Umbilical cord (tissue), 2 donors: ENCODE results near the gene COPB1. TPM values are rescaled to one million over a fixed set of nuclear protein-coding genes. Genes with fewer than 3 reads are reported as not detected.
A peak's percentile ranks its signal among the peaks of the same experiment; 100 is the strongest.
"Not testable (repeated sequence)": the region's sequence is repeated elsewhere in the genome, so short reads cannot be mapped to it uniquely, and the experiment has no call there.

ENCODE experiments used
- DNase-seq: peaks from one replicate; pipeline ENCODE4 v3.0.0-alpha.2; 2015; ENCODE audit warnings: low spot score
- total RNA-seq: library from RNA; depleted of rRNA; stranded (reverse); fragments of >200 nt; gene quantifications from one replicate; pipeline ENCODE4 v1.2.3, GENCODE V29; 2014; ENCODE audit warnings: low replicate concordance; ENCODE audit not compliant: insufficient read depth

COPB1 gene, protein sequence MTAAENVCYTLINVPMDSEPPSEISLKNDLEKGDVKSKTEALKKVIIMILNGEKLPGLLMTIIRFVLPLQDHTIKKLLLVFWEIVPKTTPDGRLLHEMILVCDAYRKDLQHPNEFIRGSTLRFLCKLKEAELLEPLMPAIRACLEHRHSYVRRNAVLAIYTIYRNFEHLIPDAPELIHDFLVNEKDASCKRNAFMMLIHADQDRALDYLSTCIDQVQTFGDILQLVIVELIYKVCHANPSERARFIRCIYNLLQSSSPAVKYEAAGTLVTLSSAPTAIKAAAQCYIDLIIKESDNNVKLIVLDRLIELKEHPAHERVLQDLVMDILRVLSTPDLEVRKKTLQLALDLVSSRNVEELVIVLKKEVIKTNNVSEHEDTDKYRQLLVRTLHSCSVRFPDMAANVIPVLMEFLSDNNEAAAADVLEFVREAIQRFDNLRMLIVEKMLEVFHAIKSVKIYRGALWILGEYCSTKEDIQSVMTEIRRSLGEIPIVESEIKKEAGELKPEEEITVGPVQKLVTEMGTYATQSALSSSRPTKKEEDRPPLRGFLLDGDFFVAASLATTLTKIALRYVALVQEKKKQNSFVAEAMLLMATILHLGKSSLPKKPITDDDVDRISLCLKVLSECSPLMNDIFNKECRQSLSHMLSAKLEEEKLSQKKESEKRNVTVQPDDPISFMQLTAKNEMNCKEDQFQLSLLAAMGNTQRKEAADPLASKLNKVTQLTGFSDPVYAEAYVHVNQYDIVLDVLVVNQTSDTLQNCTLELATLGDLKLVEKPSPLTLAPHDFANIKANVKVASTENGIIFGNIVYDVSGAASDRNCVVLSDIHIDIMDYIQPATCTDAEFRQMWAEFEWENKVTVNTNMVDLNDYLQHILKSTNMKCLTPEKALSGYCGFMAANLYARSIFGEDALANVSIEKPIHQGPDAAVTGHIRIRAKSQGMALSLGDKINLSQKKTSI
- 172 TPM for total RNA-seq

GRCh38 chr11:14499560-14500180 is at the start of gene COPB1:
TSS of gene COPB1 (minus strand) at chr11:14499811. CDS start at chr11:14498928, 883 bp downstream.
- peak; percentile 97 for DNase-seq

DNA sequence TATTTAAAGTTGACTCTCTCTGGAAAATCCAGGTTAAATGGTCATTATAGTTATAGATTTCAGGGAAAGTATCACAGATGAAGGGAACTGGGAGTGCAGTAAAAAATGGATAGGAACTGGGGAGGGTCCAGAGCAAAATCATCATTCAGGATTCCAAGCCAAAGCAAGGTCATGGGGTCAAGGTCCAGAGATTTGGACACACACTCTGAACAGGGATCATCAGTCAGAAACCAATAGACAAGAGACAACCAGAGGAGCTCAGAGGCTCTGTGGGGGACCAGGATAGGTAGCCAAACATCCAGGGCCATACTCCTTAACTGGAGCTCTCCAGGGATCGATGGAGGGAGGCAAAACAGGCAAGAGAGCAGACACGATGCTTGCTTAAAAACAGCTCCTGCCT is 47.8 kb upstream of the COPB1 start:
- no peak for DNase-seq

DNA sequence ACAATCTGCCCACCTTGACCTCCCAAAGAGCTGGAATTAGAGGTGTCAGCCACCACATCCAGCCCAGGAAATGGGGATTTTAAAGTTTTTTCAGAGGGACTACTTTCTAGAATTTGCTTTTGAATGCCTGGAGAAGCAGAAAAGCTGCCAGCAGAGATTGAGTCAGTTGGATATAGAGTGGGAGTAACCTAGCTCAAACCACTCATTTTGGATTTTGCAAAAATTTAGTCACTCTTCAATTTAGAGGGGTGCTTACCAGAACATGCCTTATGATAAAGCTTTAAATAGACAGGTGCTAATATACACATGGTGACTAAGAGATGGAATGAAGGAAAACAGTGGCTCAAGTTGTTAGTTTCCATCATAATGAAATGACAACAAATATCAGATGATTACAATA is 47.1 kb upstream of the COPB1 start:
- no peak for DNase-seq

- no peak for DNase-seq
These were observed 45.0 kb upstream of the COPB1 start for GRCh38 chr11:14544611-14545010.

DNA sequence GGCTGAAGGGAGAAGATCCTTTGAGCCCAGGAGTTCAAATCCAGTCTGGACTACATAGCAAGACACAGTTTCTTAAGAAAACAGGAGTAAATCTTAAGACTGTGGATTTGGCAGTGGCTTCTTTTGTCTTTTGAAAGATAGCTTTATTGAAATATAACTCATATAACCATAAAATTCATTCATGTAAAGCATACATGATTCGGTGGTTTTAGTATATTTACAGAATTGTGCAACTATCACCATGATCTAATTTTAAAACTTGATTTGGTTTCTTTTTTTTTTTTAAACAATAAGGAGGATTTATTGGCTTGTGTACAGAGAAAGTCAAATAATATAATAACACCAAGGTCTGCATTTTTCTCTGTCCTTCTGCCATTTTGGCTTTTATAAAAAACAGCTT is 43.6 kb upstream of the COPB1 start:
- peak; percentile 17 for DNase-seq

DNA sequence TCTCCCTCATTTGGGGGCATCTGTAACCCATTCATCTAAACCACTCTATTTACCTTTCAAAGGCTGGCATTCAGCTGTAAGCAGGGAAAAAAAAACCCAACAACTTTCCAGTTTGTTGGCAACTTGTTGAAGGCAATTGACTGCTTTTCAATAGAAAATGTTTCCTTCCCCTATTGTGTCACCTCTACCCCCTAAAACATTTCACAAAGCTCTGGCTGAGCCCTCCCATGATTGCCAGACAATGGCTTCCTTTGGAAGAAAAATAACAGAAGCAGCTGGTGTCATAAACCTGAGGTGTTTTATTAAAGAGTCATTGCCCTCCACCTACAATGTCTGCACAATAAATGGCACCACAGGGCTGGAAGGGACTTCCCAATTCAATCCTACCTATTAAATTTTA is 42.7 kb upstream of the COPB1 start:
- DNase-seq, result no peak

DNA sequence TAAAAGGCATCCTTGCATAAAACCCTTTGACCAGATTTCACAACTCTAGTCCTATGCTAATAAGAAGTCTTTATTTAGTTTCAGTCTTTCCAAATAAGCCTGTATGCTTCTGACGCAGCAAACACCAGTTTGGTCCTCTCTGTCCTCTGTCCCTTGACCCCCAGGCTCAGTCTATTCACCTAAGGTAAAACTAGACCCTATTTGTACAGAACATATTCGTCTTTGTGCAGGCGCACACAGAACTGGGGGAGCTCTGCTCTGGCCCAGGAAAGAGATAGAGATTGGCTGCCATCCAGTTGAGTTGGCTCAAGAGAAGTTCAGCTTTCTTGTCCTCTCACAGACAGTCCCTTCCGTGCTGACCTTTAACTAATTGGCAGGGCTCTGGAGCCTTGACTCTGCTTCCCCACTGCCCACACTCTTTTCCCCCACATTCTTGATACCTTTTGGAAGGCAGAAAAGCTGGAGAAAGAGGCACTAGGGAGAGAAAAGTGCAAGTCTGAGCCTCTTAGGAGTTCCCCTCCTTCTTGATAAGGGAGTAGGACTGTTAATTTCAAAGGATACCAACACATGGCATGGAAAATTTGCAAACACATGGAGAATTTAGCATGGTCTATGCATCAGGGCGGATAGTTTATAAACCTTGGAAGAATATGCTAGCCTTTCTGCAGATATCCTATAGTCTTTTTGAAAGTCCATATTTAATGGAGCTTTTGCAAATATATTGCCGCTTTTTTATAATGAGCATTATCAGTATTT is 41.8 kb upstream of the COPB1 start:
- DNase-seq, result peak; percentile 59

GRCh38 chr11:14539982-14540421 is 40.4 kb upstream of the COPB1 start:
- no peak for DNase-seq

DNA sequence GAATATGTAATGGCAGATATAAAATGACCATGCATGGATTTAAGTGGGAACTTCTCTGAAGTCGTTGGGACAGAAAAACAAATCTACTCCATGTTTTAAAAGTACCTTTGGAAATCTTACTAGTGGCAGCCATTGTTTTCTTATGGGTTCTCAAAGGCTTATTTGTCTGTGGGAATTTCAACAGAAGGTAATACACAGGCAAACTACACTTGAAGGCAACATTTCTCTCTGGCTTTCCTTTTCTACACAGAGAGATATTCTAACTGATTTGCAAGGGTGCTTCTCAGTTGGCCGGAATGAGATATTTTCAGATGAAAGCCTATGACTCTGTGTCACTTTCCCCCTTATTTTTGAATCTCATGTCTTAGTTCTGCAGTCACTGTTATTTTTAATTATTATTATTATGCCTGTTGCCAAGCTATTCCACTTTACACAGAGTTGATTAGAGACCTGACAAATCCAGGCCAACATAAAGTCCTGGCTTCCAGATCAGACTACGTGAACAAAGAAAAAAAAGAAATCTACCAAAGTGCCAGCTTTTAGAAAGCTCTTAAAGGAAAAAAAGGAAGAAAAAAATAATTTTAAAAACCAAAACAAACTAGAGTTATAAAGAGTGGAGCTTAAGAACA is 39.4 kb upstream of the COPB1 start:
- no peak for DNase-seq

GRCh38 chr11:14538271-14538925 is 38.8 kb upstream of the COPB1 start:
- peak; percentile 28 for DNase-seq

- peak; percentile 50 for DNase-seq
These were observed 37.6 kb upstream of the COPB1 start for GRCh38 chr11:14537134-14537599.

GRCh38 chr11:14535166-14535565 is 35.6 kb upstream of the COPB1 start:
- DNase-seq, result not testable (repeated sequence)

GRCh38 chr11:14529951-14530350 is 30.3 kb upstream of the COPB1 start:
- DNase-seq, result no peak

DNA sequence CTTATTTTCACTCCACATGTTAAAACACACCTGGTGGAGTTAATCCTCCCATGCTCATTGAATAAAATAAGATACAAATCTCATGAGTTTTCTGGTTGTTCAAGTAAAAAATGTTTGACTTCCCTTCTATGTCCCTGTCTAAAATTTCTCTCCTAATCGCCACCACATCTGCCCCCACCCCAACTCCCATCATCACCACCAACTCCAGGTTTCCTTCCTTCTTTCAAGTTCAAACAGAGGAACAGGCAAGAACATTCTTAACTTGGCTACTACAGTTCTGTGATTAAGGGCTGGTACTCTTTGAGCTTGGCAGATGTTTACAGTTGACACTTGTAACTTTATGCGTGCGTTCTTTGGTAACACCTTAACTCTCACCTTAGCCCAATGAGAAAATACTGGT is 29.7 kb upstream of the COPB1 start:
- no peak for DNase-seq

GRCh38 chr11:14522801-14523200 is 23.2 kb upstream of the COPB1 start:
- no peak for DNase-seq

DNA sequence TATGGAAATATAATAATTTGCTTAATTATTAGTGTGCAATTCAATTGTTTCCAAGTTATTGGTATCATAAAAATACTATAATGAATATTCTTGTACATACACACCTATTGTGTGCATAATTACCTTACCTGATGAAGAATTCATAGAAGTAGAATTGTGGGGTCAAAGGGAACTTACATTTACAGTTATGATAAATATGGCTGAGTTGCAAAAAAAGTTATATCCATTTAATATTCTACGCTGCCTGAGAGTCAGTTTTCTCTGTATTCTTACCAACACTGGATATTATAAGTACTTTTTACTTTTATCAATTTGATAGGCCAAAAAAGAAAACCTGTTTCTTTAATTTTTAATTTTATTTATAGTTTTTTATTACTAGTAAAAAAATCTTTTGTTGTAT is 22.6 kb upstream of the COPB1 start:
- no peak for DNase-seq

DNA sequence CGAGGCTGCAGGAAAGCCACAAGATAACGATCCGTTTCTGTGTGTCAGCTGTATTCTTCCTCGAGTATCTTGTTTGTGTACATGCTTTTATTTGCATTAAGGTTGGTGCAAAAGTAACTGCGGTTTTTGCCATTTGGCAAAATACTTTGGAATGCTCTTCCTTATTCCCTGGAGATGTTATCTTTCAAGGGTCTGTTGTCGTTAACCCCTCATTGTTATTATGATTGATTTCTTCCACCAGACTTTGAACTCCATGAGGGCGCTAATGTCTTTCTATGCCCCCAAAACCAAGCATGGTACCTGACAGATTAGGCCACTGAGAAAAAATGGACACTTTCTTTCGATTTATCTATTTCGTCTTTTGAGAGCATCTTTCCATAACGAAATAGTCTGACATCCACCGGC is 21.1 kb upstream of the COPB1 start:
- DNase-seq, result no peak

GRCh38 chr11:14519917-14520746 is 20.5 kb upstream of the COPB1 start, which contains the start of gene PSMA1:
TSS of gene PSMA1 (minus strand) at chr11:14520386. CDS start at chr11:14520299, 87 bp downstream.
- peak; percentile 99 for DNase-seq

GRCh38 chr11:14519597-14519916 is 19.9 kb upstream of the COPB1 start:
- no peak for DNase-seq
